ENCODE data around the gene ASIC2.

- TF ChIP-seq POLR2AphosphoS5 (IDR thresholded peaks at IDR 0.05; ENCODE audit: insufficient read depth, low read depth, low read length) (no peak), CTCF (IDR thresholded peaks at IDR 0.05; ENCODE audit: extremely low read depth in 1 of 2, insufficient read depth in 1 of 2, low read depth in 1 of 2, low read length in 2 of 2) (no peak), EZH2 (IDR thresholded peaks at IDR 0.05; ENCODE audit: borderline replicate concordance, low read depth, low read length, severe bottlenecking) (no peak), POLR2A (IDR thresholded peaks at IDR 0.05; ENCODE audit: low read depth, low read length) (no peak), FOS (IDR thresholded peaks at IDR 0.05; ENCODE audit: borderline replicate concordance, insufficient read depth, low read length) (no peak), MAX (IDR thresholded peaks at IDR 0.05; ENCODE audit: insufficient read depth, insufficient read length) (no peak), MYC (IDR thresholded peaks at IDR 0.05; ENCODE audit: low read depth, low read length) (no peak), GATA2 (IDR thresholded peaks at IDR 0.05; ENCODE audit: insufficient read depth, insufficient read length, low read depth, low read length) (no peak), JUN (IDR thresholded peaks at IDR 0.05; ENCODE audit: borderline replicate concordance, insufficient read depth, insufficient read length, low read depth) (no peak)
Observed at GRCh38 chr17:33099252-33099651, 193.8 kb downstream of the ASIC2 start.

Data from endothelial cell of umbilical vein (primary cell).